Activated CD4-positive, alpha-beta T cell treated with anti-CD3 and anti-CD28 coated beads, Interleukin-2, amount 10 ng/mL, durations not matched to agents 24 days and 14 days (primary cell): Measurements from ENCODE around the gene QRFP. TPM values are rescaled to one million over a fixed set of nuclear protein-coding genes. Genes with fewer than 3 reads are reported as not detected.

Source experiments
- DNase-seq: peaks from one replicate; pipeline ENCODE4 v3.0.0; 2022
- H3K27ac Mint-ChIP-seq: one replicate; pipeline ENCODE4 v1.8.0; 2022; ENCODE audit warnings: mild to moderate bottlenecking, mixed read lengths
- H3K27me3 Mint-ChIP-seq: one replicate; pipeline ENCODE4 v1.8.0; 2022; ENCODE audit warnings: mixed read lengths
- H3K36me3 Mint-ChIP-seq: one replicate; pipeline ENCODE4 v1.8.0; 2022; ENCODE audit warnings: low read depth, mild to moderate bottlenecking, mixed read lengths
- H3K4me1 Mint-ChIP-seq: one replicate; pipeline ENCODE4 v1.8.0; 2021; ENCODE audit warnings: mixed read lengths
- H3K4me3 Mint-ChIP-seq: one replicate; pipeline ENCODE4 v1.8.0; 2022; ENCODE audit warnings: mild to moderate bottlenecking, moderate library complexity, mixed read lengths
- H3K9me3 Mint-ChIP-seq: one replicate; pipeline ENCODE4 v1.8.0; 2021; ENCODE audit warnings: mixed read lengths
- intact Hi-C: fragments of 100-400 bp; cut with micrococcal nuclease; formaldehyde crosslinking; loops from one replicate; pipeline ENCODE4 v1.15.1; 2023
- total RNA-seq: library from RNA; stranded (reverse); gene quantifications from 2 replicates; pipeline ENCODE4 v1.2.3, GENCODE V29; 2022

Gene QRFP
- total RNA-seq, 1 donor from 2014 or later, result not detected

DNA sequence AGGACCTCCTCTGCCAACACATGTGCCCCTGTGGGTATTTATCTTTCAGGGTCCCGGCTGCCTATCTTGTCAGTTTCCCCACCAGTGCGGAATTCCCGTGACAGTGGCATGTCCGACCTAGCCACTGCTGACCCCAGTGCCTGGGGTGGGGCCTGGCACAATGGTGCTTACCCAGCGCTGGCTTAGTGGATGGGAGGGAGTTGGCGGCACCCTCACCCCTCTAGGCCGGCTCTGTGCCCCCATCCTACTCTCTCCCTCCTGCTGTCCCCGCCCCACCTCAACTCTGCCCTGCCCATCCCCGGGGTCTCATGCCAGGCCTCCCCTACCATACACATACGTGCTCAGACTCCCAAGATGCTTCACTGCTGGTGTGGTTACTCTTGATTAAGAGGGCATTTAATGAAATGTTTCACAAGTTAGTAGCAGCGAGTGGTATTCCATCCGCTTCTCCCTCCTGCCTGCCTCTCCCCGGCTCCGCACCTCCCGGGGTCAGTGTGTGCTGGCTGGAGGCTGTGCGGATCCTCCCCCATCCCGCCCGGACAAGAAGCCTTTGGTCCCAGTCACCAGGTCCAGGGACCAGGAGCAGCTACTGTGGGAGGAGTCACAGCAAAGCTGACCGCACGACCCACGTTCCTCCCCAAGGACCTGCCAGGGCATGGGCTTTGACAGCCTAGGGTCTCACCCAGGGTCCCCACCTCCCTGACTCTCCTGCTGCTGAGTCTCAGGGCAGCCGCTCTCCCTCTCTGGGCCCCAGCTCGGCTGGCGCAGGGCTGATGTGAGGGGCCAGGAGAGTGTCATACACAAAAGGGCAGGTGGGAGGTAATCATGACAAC is 9.5 kb upstream of the QRFP start:
- DNase-seq, result no peak
- Mint-ChIP-seq H3K4me1 (no peaks in the 10 kb centered on the region), H3K27ac (no peak overlapping the region), H3K36me3 (no peaks in the 10 kb centered on the region), H3K9me3 (no peaks in the 10 kb centered on the region), H3K4me3 (no peak overlapping the region), H3K27me3 (peaks cover 2% of the 10 kb centered on the region)
- intact Hi-C loops, result no loop called here

- Mint-ChIP-seq H3K27me3 (peaks cover 2% of the 10 kb centered on the region), H3K4me3 (no peak overlapping the region)
- intact Hi-C loops, result no loop called here
Measured at GRCh38 chr9:130905125-130905901, 8.7 kb upstream of the QRFP start.

GRCh38 chr9:130904070-130905044 is 7.7 kb upstream of the QRFP start:
- no peak overlapping the region for H3K27ac Mint-ChIP-seq
- H3K36me3 Mint-ChIP-seq, result no peaks in the 10 kb centered on the region
- H3K9me3 Mint-ChIP-seq, result no peaks in the 10 kb centered on the region
- intact Hi-C loops, result no loop called here
- no peak for DNase-seq
- H3K4me3 Mint-ChIP-seq, result no peak overlapping the region
- peaks cover 2% of the 10 kb centered on the region for H3K27me3 Mint-ChIP-seq
- no peaks in the 10 kb centered on the region for H3K4me1 Mint-ChIP-seq

More at GRCh38 chr9:130905125-130905901, 8.7 kb upstream of the QRFP start:
- Mint-ChIP-seq H3K36me3 (no peaks in the 10 kb centered on the region), H3K27ac (no peak overlapping the region), H3K9me3 (no peaks in the 10 kb centered on the region), H3K4me1 (no peaks in the 10 kb centered on the region)
- no peak for DNase-seq

DNA sequence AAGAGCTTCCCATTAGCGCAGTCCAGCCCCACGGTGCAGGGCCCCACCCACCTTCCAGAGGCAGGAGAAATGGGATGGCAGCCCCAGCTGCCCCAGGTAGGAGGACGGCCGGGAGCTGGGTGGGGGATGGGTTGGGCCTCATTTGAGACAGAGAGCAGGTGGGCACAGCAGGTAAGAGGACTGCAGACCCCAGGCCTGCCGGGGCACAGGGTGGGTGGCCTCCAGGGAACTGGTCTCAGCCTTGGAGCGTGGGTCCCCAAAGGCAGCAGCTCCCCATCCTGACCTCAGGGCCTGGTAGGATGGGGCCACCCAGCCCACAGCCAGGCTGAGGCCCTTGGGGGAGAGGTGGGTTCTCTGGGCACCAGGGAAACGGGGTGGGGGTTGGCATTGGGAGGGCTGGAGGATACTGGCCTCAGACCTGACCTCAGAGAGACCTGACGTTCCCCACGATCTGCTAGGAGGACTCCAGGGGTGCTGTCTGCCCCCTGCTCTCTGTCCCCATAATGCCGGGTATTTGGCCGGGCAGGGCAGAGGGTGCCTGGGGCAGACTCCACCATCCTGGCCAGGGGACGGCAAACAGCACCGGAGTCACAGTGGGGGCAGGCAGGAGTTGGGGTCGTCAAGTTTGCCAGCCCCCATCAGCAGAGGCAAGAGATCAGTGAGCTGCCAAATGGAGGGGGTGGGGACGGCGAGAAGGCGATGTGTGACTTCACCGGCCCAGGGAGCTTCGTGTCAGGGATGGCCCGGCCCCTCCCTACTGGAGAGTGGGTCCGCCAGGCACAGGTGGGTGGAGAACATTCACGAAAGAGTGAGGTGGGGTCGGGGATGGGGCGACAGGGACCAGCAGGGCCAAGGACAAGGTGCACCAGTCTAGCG is 6.8 kb upstream of the QRFP start:
- no peak for DNase-seq
- peaks cover 2% of the 10 kb centered on the region for H3K27me3 Mint-ChIP-seq
- H3K9me3 Mint-ChIP-seq, result no peaks in the 10 kb centered on the region
- H3K4me3 Mint-ChIP-seq, result no peak overlapping the region
- intact Hi-C loops, result no loop called here
- H3K4me1 Mint-ChIP-seq, result no peaks in the 10 kb centered on the region
- H3K27ac Mint-ChIP-seq, result no peak overlapping the region
- no peaks in the 10 kb centered on the region for H3K36me3 Mint-ChIP-seq

DNA sequence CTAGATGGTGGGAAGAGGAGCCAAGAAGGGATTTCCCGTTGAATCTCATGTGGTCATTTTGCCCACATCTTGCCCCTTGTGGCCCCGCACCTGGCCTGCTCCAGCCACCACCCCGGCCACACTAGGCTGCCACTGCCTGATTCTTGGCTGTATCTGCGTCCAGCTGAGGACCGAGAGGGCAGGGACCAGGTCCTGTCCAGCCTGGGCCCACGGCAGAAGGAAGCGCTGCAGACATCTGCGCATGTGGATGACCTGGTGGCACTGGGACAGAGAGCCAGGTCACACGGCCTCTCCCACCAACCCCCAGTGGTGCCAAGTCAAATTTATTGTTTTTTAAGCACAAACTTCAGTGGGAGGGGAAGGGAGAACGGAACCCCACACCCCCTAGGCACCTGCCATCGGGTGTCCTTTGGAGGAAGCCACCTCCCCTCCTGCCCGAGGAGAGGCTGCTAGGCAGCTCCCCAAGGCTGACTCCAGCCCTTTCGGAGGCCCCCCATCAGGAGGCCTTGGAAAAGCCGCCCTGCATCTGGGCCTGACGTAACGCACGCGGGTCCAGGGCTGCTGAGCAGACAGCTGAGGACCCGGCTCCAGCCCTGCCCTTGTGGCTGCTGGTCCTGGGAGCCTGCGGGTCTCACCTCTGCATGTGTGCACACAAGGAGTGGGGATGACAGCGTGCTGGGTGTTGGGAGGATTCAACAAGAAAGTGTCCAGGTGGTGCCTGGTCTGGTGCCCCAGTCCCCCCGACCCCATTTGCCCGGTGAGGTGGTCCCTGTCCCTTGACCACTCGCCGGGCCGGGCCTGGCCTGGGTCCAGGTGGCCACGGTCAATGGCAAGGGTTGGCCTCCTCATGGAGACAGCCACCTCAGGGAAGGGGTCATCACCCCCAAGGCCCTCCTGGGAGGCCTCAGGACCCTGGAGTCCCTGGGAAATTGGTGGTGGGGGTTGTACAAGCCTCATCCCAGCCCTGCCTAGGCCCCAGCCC is 5.9 kb upstream of the QRFP start:
- H3K27ac Mint-ChIP-seq, result no peak overlapping the region
- H3K27me3 Mint-ChIP-seq, result no peaks in the 10 kb centered on the region
- no peaks in the 10 kb centered on the region for H3K9me3 Mint-ChIP-seq
- no peak for DNase-seq
- H3K4me3 Mint-ChIP-seq, result no peak overlapping the region
- intact Hi-C loops, result no loop called here
- H3K36me3 Mint-ChIP-seq, result no peaks in the 10 kb centered on the region
- H3K4me1 Mint-ChIP-seq, result no peaks in the 10 kb centered on the region

DNA sequence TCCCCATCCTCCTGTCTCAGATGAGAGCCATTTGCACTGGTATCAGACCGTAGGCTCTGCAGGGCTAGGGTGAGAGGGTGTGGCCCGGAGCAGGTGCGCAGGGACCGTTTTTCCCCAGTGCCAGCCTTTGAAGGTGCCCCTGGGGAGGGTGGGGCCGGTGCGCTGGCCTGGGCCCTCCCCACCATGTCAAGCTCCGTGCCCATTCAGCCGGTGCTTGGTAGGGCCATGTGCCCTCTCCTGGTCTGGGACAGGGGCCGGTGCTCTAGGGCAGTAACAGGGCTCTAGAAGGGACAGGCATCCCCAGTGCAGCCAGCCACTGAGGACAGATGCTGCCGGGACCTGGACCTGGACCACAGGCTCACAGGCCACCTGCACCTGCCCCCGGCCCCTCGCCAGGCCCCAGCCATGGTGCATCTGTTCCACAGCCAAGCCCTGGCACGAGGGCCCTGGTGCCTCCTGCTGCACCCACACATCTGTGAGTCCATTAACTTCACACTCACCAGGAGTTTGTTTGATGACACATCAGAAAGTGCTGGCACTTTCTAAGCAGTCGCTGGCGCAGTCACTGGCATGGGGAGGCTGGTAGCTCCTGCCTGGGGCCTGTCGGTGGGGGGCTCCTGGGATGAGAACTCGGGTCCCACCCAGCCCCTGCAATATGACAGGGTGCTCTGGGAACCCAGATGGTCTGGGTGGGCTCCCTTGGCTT is 5.0 kb upstream of the QRFP start:
- no peaks in the 10 kb centered on the region for H3K9me3 Mint-ChIP-seq
- DNase-seq, result no peak
- intact Hi-C loops, result no loop called here
- H3K27me3 Mint-ChIP-seq, result no peaks in the 10 kb centered on the region
- no peaks in the 10 kb centered on the region for H3K4me1 Mint-ChIP-seq
- no peak overlapping the region for H3K27ac Mint-ChIP-seq
- H3K4me3 Mint-ChIP-seq, result no peak overlapping the region
- no peaks in the 10 kb centered on the region for H3K36me3 Mint-ChIP-seq

DNA sequence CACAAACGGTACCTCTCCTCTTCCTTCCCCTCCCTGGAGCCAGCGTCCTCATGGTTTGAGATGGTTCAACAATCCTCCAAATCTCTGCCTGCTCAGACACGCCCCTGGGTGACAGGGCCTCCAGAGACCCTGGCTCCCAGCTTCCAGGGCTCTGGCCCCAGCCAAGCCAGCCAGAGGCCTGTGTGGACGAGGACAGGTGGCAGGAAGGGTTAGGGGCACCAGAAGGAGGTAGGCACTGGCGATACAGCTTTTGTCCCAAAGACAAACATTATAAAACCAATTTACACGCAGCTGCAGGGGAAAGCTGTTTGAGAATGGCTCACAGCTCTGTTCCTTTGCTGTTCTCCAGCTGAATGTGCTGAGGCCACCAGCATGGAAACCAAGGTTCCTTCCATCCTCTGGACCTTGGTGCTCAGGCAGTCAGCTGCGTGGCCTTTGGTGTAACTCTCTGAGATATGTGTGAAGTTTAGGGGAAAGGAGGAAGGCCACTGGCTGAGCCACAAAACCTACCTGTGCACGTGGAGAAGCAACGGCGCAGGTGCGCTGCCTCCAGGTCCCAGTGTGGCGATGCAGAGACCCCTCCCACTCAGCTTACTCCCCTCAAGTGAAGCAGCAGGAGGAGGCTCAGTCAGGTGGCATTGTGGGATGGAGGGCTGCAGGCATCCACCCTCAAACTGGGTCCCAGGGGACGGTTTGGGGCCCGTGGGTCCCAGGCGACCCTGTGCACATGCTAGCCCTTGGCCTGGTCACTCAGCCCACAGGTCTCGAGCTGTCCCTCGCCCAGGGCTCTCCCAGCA is 4.3 kb upstream of the QRFP start:
- Mint-ChIP-seq H3K9me3 (no peaks in the 10 kb centered on the region), H3K4me3 (no peak overlapping the region), H3K36me3 (no peaks in the 10 kb centered on the region), H3K4me1 (no peaks in the 10 kb centered on the region), H3K27me3 (no peaks in the 10 kb centered on the region), H3K27ac (no peak overlapping the region)
- no peak for DNase-seq
- intact Hi-C loops, result no loop called here

GRCh38 chr9:130899051-130899748 is 2.6 kb upstream of the QRFP start:
- intact Hi-C loops, result no loop called here
- Mint-ChIP-seq H3K27me3 (no peaks in the 10 kb centered on the region), H3K4me1 (no peaks in the 10 kb centered on the region), H3K4me3 (no peak overlapping the region), H3K9me3 (no peaks in the 10 kb centered on the region), H3K27ac (no peak overlapping the region), H3K36me3 (no peaks in the 10 kb centered on the region)
- no peak for DNase-seq

DNA sequence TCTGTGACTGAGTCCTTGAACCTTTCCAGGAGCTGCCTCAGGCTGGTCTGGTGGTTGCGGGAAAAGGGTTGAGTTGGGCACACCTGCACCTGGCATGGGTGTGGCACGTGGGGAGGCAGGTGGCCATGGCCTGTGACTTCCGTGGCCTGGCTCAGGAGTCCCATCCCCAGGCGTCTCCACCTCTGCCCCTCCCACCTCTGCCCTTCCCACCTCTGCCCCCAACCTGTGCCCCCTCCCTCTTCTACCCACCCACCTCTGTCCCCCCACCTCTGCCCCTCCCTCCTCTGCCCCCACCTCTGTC is 1.9 kb upstream of the QRFP start:
- Mint-ChIP-seq H3K4me3 (no peak overlapping the region), H3K27ac (no peak overlapping the region), H3K27me3 (no peaks in the 10 kb centered on the region), H3K4me1 (no peaks in the 10 kb centered on the region), H3K9me3 (no peaks in the 10 kb centered on the region), H3K36me3 (no peaks in the 10 kb centered on the region)
- DNase-seq, result no peak
- intact Hi-C loops, result no loop called here

DNA sequence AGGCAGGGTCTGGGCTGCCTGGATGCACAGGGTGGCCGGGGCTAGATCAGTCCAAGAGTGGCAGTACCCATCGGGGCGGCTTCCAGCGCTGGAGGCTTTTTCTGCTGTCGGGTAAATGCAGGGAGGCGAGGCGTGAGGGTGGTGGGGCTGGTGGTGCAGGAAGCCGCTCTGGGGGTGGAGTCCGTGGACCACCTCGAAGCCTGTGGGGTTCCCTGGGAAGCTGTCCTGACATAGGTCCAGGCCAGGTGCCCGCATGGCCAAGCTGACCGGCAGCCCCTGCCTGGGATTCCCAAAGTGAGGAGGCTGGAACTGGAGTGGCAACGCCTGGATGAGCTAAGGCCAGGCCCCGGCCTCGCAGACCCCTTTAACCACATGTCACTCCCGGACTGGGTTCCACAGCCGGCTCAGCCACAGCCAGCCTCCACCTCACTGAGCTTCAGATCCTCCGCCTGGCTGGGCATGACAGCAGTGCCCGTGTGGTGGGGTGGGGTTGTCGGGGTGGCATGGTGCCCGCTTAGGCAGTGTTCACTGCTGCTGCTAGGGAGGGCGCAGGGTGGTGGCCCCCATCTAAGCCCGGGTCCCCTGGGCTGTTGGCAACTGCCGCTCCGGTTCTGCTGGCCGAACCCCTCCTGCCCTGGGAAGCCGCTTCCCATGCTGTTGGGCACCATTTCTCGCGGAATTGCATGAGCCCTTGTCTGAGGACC is 1.4 kb upstream of the QRFP start:
- Mint-ChIP-seq H3K9me3 (no peaks in the 10 kb centered on the region), H3K4me1 (no peaks in the 10 kb centered on the region), H3K27me3 (no peaks in the 10 kb centered on the region), H3K36me3 (no peaks in the 10 kb centered on the region), H3K27ac (no peak overlapping the region), H3K4me3 (no peak overlapping the region)
- intact Hi-C loops, result no loop called here
- no peak for DNase-seq
